A549 (cell line): ENCODE results near the gene SNRNP40. TPM values are rescaled to one million over a fixed set of nuclear protein-coding genes. Genes with fewer than 3 reads are reported as not detected.

Source experiments
- ATAC-seq, 2 experiments: fragments of 200-7000 bp in 1 of 2; fragments of >200 bp in 1 of 2; cut with Nextera tagmentation in 1 of 2; cut with Tn5 transposase in 1 of 2; 3 replicates each; pipeline versions ENCODE4 v1.8.0 to v1.9.1; 2018 to 2020; ENCODE audit warnings: mild to moderate bottlenecking in 1 of 2, moderate library complexity in 1 of 2
- CTCF ChIA-PET: fragments of 300-600 bp; sonication (Branson Sonifier 250); formaldehyde crosslinking; extraction: SDS; loops from one replicate; lab custom pipeline; 2021; ENCODE audit warnings: antibody characterized with exemption, inconsistent platforms; lab: Yijun Ruan, JAX
- POLR2A ChIA-PET: fragments of 350-600 bp; formaldehyde crosslinking; extraction: SDS; loops from one replicate; lab custom pipeline; 2021; ENCODE audit warnings: antibody characterized with exemption, inconsistent platforms; lab: Yijun Ruan, JAX
- DNase-seq, 2 experiments: peaks; one replicate each; pipeline versions ENCODE4 v3.0.0 to v3.0.0-alpha.2; 2011 to 2016; ENCODE audit warnings: low read depth in 1 of 2, low spot score in 1 of 2
- FAIRE-seq: peaks from 2 replicates; lab custom pipeline; 2011; peaks lifted over from hg19 to GRCh38; lab: Jason Lieb, UNC
- H3K27ac ChIP-seq, 2 experiments: fragments of >200 bp; sonication (Bioruptor Twin); formaldehyde crosslinking; 3 replicates each; pipeline ENCODE4 v1.5.1; 2016 to 2017
- H3K4me1 ChIP-seq: fragments of >200 bp; sonication (Bioruptor Twin); formaldehyde crosslinking; 3 replicates; pipeline ENCODE4 v1.6.1; 2016
- H3K4me2 ChIP-seq: fragments of >200 bp; sonication (Bioruptor Twin); formaldehyde crosslinking; 3 replicates; pipeline ENCODE4 v1.6.1; 2016
- H3K4me3 ChIP-seq: fragments of >200 bp; sonication (Bioruptor Twin); formaldehyde crosslinking; 3 replicates; pipeline ENCODE4 v1.5.1; 2016
- H3K9me3 ChIP-seq: fragments of >200 bp; sonication (Bioruptor Twin); formaldehyde crosslinking; 3 replicates; pipeline ENCODE4 v1.6.1; 2016
- ATOH8 ChIP-seq: fragments of 250-450 bp; sonication (Bioruptor Pico); IDR thresholded peaks from 2 replicates; pipeline ENCODE4 v1.5.0; 2020; ENCODE audit warnings: low read depth, mild to moderate bottlenecking, moderate library complexity
- BCL3 ChIP-seq: fragments of >200 bp; sonication (Bioruptor Twin); formaldehyde crosslinking; IDR thresholded peaks from 3 replicates; pipeline ENCODE4 v1.6.1; 2016
- CBX2 ChIP-seq: fragments of 200-600 bp; sonication (generic); IDR thresholded peaks from 2 replicates; pipeline ENCODE4 v1.6.1; 2016; ENCODE audit warnings: low read depth, mild to moderate bottlenecking, borderline replicate concordance
- CBX8 ChIP-seq: fragments of 200-600 bp; sonication (generic); IDR thresholded peaks from 2 replicates; pipeline ENCODE4 v1.6.1; 2016
- CHD4 ChIP-seq: fragments of 200-600 bp; sonication (generic); IDR thresholded peaks from 2 replicates; pipeline ENCODE4 v1.6.1; 2016; ENCODE audit warnings: antibody characterized with exemption, mild to moderate bottlenecking, borderline replicate concordance
- CTCF ChIP-seq: fragments of >200 bp; sonication (Bioruptor Twin); formaldehyde crosslinking; IDR thresholded peaks from 3 replicates; pipeline ENCODE4 v1.5.1; 2016
- EHF ChIP-seq: fragments of 250-450 bp; sonication (Bioruptor Pico); IDR thresholded peaks from 2 replicates; pipeline ENCODE4 v1.5.0; 2020; ENCODE audit warnings: mild to moderate bottlenecking
- HES2 ChIP-seq: fragments of >200 bp; sonication (Bioruptor Twin); formaldehyde crosslinking; IDR thresholded peaks from 2 replicates; pipeline ENCODE4 v1.6.1; 2016
- HEYL ChIP-seq: fragments of 250-450 bp; sonication (Bioruptor Pico); IDR thresholded peaks from 2 replicates; pipeline ENCODE4 v1.8.0; 2021; ENCODE audit warnings: mild to moderate bottlenecking, moderate library complexity
- JUN ChIP-seq, 2 experiments: fragments of >200 bp; sonication (Bioruptor Twin); formaldehyde crosslinking; IDR thresholded peaks; 2 replicates in 1 of 2; 3 replicates in 1 of 2; pipeline ENCODE4 v1.6.1; 2016 to 2017
- KDM5A ChIP-seq: fragments of 200-600 bp; sonication (generic); IDR thresholded peaks from 2 replicates; pipeline ENCODE4 v1.6.1; 2016; ENCODE audit warnings: antibody characterized with exemption, mild to moderate bottlenecking
- MAX ChIP-seq: IDR thresholded peaks from 2 replicates; pipeline ENCODE4 v1.6.1; 2012
- NFE2L2 ChIP-seq: fragments of 150-350 bp; conservative IDR thresholded peaks from 2 replicates; pipeline ENCODE4 v1.6.1; 2014; ENCODE audit warnings: low read length
- NR3C1 ChIP-seq: fragments of >200 bp; sonication (Bioruptor Twin); formaldehyde crosslinking; IDR thresholded peaks from 3 replicates; pipeline ENCODE4 v1.6.1; 2017
- PBX3 ChIP-seq: IDR thresholded peaks from 2 replicates; pipeline ENCODE4 v1.6.1; 2012
- PHF8 ChIP-seq: fragments of 200-600 bp; sonication (generic); IDR thresholded peaks from 2 replicates; pipeline ENCODE4 v1.6.1; 2016; ENCODE audit warnings: low read depth, mild to moderate bottlenecking, antibody characterized with exemption, moderate library complexity, borderline replicate concordance
- POLR2A ChIP-seq: IDR thresholded peaks from 2 replicates; pipeline ENCODE4 v1.6.1; 2012; ENCODE audit warnings: mild to moderate bottlenecking, low read length
- RARB ChIP-seq: fragments of 250-450 bp; sonication (Bioruptor Pico); IDR thresholded peaks from 2 replicates; pipeline ENCODE4 v1.8.0; 2021; ENCODE audit warnings: mild to moderate bottlenecking, moderate library complexity
- RCOR1 ChIP-seq: fragments of 150-350 bp; IDR thresholded peaks from 2 replicates; pipeline ENCODE4 v1.6.1; 2014; ENCODE audit warnings: antibody characterized with exemption, low read length, low read depth
- REST ChIP-seq: fragments of 200-600 bp; sonication (generic); IDR thresholded peaks from 2 replicates; pipeline ENCODE4 v1.6.1; 2016; ENCODE audit warnings: antibody characterized with exemption, mild to moderate bottlenecking, moderate library complexity
- RFX5 ChIP-seq: fragments of 450-650 bp; IDR thresholded peaks from 2 replicates; pipeline ENCODE4 v1.7.1; 2014; ENCODE audit warnings: antibody characterized with exemption, mild to moderate bottlenecking, moderate library complexity
- TFCP2L1 ChIP-seq: fragments of 250-450 bp; sonication (Bioruptor Pico); IDR thresholded peaks from 2 replicates; pipeline ENCODE4 v1.5.0; 2021; ENCODE audit warnings: mild to moderate bottlenecking
- USF2 ChIP-seq: fragments of 450-650 bp; IDR thresholded peaks from 2 replicates; pipeline ENCODE4 v1.6.1; 2014; ENCODE audit warnings: antibody characterized with exemption
- ZC3H11A ChIP-seq: fragments of 450-650 bp; IDR thresholded peaks from 2 replicates; pipeline ENCODE4 v1.6.1; 2014; ENCODE audit warnings: antibody characterized with exemption, mild to moderate bottlenecking
- WGBS: methylation state at CpG from one replicate; pipeline ENCODE4 v1.1.6; 2017; ENCODE audit errors: missing lambda C conversion rate; 5-methylcytosine and 5-hydroxymethylcytosine counted together
- polyA minus RNA-seq: library from RNA; depleted of rRNA, polyadenylated mRNA; stranded (reverse); fragments of >200 nt; gene quantifications from 2 replicates; pipeline ENCODE4 v1.2.3, GENCODE V29; 2011; rRNA and poly(A)+ RNA removed
- polyA plus RNA-seq, 4 experiments: library from polyadenylated mRNA; depleted of rRNA in 3 of 4; stranded (reverse); fragments of >200 nt; fragmentation: RNase III in 1 of 4; extraction: RNeasy Plus Mini Kit Qiagen cat#74134 plus additional on column Dnase treatment in 1 of 4; gene quantifications; 2 replicates in 3 of 4; 3 replicates in 1 of 4; pipeline ENCODE4 v1.2.3, GENCODE V29; 2011 to 2017

SNRNP40 gene
- polyA plus RNA-seq (2011; rRNA removed) (72.5 and 83.6 TPM in 2 replicates), polyA plus RNA-seq (2017; fragmentation: RNase III; extraction: RNeasy Plus Mini Kit Qiagen cat#74134 plus additional on column Dnase treatment) (45.3 to 50.2 TPM (median 47.4 TPM) in 3 replicates), polyA minus RNA-seq (93.8 and 96.8 TPM in 2 replicates)
- polyA plus RNA-seq (2012; cell fraction: cytosol; rRNA removed), result 55.2 and 61.8 TPM in 2 replicates
- polyA plus RNA-seq (2012; cell fraction: nucleus; rRNA removed), result 34.4 and 37.3 TPM in 2 replicates

GRCh38 chr1:31296486-31297276 lies at the start of gene SNRNP40, which contains the start of gene ZCCHC17:
Gene SNRNP40 (minus strand): TSS chr1:31296788. CDS start chr1:31296751, 37 bp downstream.
Gene ZCCHC17 (plus strand): TSS chr1:31297032. CDS start chr1:31310099, 13,067 bp downstream.
- Histone ChIP-seq H3K4me2 (peak within 1 kb of the TSS; percentile 86), H3K4me3 (peak within 1 kb of the TSS; percentile 89), H3K27ac (peak within 1 kb of the TSS; percentile 91 to 97), H3K4me1 (peaks cover 14% of the 10 kb centered on the region), H3K9me3 (no peaks in the 10 kb centered on the region)
- DNase-seq (peak; percentile 96 to 97), FAIRE-seq (no peak), ATAC-seq (peak; percentile 99)
- TF ChIP-seq BCL3 (no peak; the same call in 2 of the 3 replicates), HES2 (no peak), RFX5 (peak; percentile 88), NFE2L2 (no peak), REST (no peak), MAX (peak; percentile 58; the same call in 1 of the 2 replicates), EHF (CRISPR knock-in tag) (no peak), RARB (CRISPR knock-in tag) (no peak), POLR2A (peak; percentile 71), CTCF (no peak), PHF8 (no peak; the same call in 1 of the 2 replicates), ATOH8 (CRISPR knock-in tag) (no peak), ZC3H11A (no peak), CHD4 (no peak), CBX2 (no peak), USF2 (no peak), KDM5A (peak; percentile 40), RCOR1 (no peak), JUN (IDR thresholded peaks at IDR 0.05) (peak in 1 of 2 experiments; percentile 55; a peak in 2 of 5 replicates), PBX3 (no peak), NR3C1 (no peak), TFCP2L1 (CRISPR knock-in tag) (no peak), CBX8 (no peak), HEYL (CRISPR knock-in tag) (no peak)
- ChIA-PET CTCF (interaction anchor here (0.7 to 2.6 kb wide), 4 partner anchors 13 to 126 kb away, joined by 3 to 9 read pairs (median 4); no protein-coding TSS in a partner anchor), POLR2A (interaction anchor here (0.6 to 1.4 kb wide), 8 partner anchors 10 to 252 kb away, joined by 3 to 5 read pairs (median 3); partner anchors contain the start of gene PUM1)
- WGBS, result 2% methylated on average over 30 of the region's 53 CpGs
